ENCODE results near the gene HOMER2.

- no peak for TF ChIP-seq PATZ1 (CRISPR knock-in tag; IDR thresholded peaks at IDR 0.05; ENCODE audit: borderline replicate concordance)
- TF ChIP-seq POU6F1 (CRISPR knock-in tag; IDR thresholded peaks at IDR 0.05; ENCODE audit: borderline replicate concordance, low read depth), result no peak
- TF ChIP-seq ZFP3 (CRISPR knock-in tag; IDR thresholded peaks at IDR 0.05), result no peak
Measured at GRCh38 chr15:82855286-82856100, 97.0 kb downstream of the HOMER2 start.

All from SK-N-SH treated with all-trans-retinoic acid at 6 μM for 48 hours (cell line).